Upper lobe of right lung (tissue), 1 donor: Measurements from ENCODE around the gene EFTUD2. TPM values are rescaled to one million over a fixed set of nuclear protein-coding genes. Genes with fewer than 3 reads are reported as not detected.
"Not testable (repeated sequence)": the region's sequence is repeated elsewhere in the genome, so short reads cannot be mapped to it uniquely, and the experiment has no call there.

Experiments
- ATAC-seq: fragments of 200-7000 bp; cut with Tn5 transposase; one replicate; pipeline ENCODE4 v1.9.1; 2020; ENCODE audit warnings: mild to moderate bottlenecking, moderate library complexity
- DNase-seq: peaks from one replicate; pipeline ENCODE4 v3.0.0-alpha.2; 2020
- H3K27ac ChIP-seq: fragments of 200-600 bp; one replicate; pipeline ENCODE4 v1.8.0; 2022
- H3K27me3 ChIP-seq: fragments of 200-600 bp; one replicate; pipeline ENCODE4 v1.8.0; 2022; ENCODE audit warnings: mild to moderate bottlenecking
- H3K36me3 ChIP-seq: fragments of 200-600 bp; one replicate; pipeline ENCODE4 v1.8.0; 2022
- H3K4me1 ChIP-seq: fragments of 200-600 bp; one replicate; pipeline ENCODE4 v1.8.0; 2022
- H3K4me3 ChIP-seq: fragments of 200-600 bp; one replicate; pipeline ENCODE4 v1.8.0; 2022; ENCODE audit warnings: mild to moderate bottlenecking
- H3K9me3 ChIP-seq: fragments of 200-600 bp; one replicate; pipeline ENCODE4 v1.8.0; 2022
- CTCF ChIP-seq: fragments of 200-600 bp; IDR thresholded peaks from one replicate; pipeline ENCODE4 v1.8.0; 2022; ENCODE audit warnings: antibody characterized with exemption
- intact Hi-C: fragments of 100-400 bp; cut with DNase I; formaldehyde crosslinking; loops from one replicate; pipeline ENCODE4 v1.11.0; 2022
- long read RNA-seq: library from polyadenylated mRNA; unstranded; transcript quantifications from one replicate; pipeline ENCODE4 v2.0.0, GENCODE V29; 2021
- total RNA-seq: library from RNA; stranded (reverse); fragmentation: NEBNext Ultra II Directional; extraction: Animal tissue kit (Norgen Biotek cat#: 25700); gene quantifications from one replicate; pipeline ENCODE4 v1.2.1, GENCODE V29; 2021
- donor health status: DM: no; HTN: yes; CAD: no; lungs with severe emphysema.

Gene EFTUD2
- 74.4 TPM for total RNA-seq
- long read RNA-seq, full-length matches to known transcripts = 134 of 168 reads
- long read RNA-seq, partial matches to known transcripts = 23 of 168 reads
- long read RNA-seq, other reads (novel, unspliced or antisense) = 11 of 168 reads

- peak; percentile 96 for ATAC-seq
- Histone ChIP-seq H3K4me1 (peaks cover 29% of the 10 kb centered on the region), H3K4me3 (peak within 1 kb of the TSS; percentile 90), H3K27me3 (no peaks in the 10 kb centered on the region), H3K27ac (peak within 1 kb of the TSS; percentile 99), H3K36me3 (peaks cover 14% of the 10 kb centered on the region), H3K9me3 (no peaks in the 10 kb centered on the region)
- intact Hi-C loops = no loop called here
- no peak for TF ChIP-seq CTCF
- DNase-seq = peak; percentile 96
Measured at GRCh38 chr17:44899074-44899782, at the start of gene EFTUD2. EFTUD2 (minus strand) TSS chr17:44899445; CDS start chr17:44894521, 4,924 bp downstream.

DNA sequence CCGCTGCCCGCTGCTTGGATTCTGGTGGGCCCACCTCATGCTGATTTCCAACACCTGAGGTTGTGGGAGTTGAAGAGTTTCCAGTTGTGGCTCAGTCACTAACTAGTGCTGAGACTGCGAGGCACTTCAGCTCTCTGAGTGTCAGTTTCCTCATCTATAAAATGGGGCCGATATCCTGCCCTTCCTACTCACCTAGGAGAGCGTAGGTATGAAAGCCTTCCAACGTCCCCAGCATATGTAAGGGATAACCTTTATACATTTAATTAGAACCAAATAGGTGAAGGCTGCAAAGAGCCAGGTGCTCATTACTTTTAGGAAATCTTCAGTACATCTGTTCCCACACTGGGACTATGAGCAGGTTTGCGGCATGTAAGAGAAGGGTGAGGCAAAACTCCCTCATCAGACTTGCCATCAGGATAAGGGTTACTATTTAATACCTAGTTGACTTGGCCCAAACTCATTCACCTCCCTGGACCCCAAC lies 49.1 kb upstream of the EFTUD2 start:
- H3K9me3 ChIP-seq = no peaks in the 10 kb centered on the region
- intact Hi-C loops = no loop called here

GRCh38 chr17:44947461-44948314 lies 48.4 kb upstream of the EFTUD2 start, which contains the start of gene KIF18B:
KIF18B (minus strand) TSS chr17:44947773; CDS start chr17:44936344, 11,429 bp downstream.
- DNase-seq (peak; percentile 91), ATAC-seq (peak; percentile 99)
- H3K36me3 ChIP-seq = no peaks in the 10 kb centered on the region
- H3K9me3 ChIP-seq = no peaks in the 10 kb centered on the region
- H3K4me1 ChIP-seq = peaks cover 7% of the 10 kb centered on the region
- peak within 1 kb of the TSS; percentile 72 for H3K27ac ChIP-seq
- no peak for TF ChIP-seq CTCF
- H3K27me3 ChIP-seq = no peaks in the 10 kb centered on the region
- intact Hi-C loops = no loop called here
- H3K4me3 ChIP-seq = peak within 1 kb of the TSS; percentile 71

More for the DNA sequence above, 49.1 kb upstream of the EFTUD2 start:
- no peak for TF ChIP-seq CTCF
- Histone ChIP-seq H3K27me3 (no peaks in the 10 kb centered on the region), H3K27ac (peak overlapping the region; percentile 72), H3K4me3 (peak overlapping the region; percentile 71), H3K4me1 (peaks cover 7% of the 10 kb centered on the region), H3K36me3 (no peaks in the 10 kb centered on the region)
- DNase-seq (no peak), ATAC-seq (no peak)

- H3K4me1 ChIP-seq, H3K4me3 ChIP-seq, intact Hi-C loops, H3K36me3 ChIP-seq, DNase-seq, H3K27me3 ChIP-seq, H3K27ac ChIP-seq, ATAC-seq, H3K9me3 ChIP-seq: not testable (repeated sequence)
Measured at GRCh38 chr17:44945652-44946051, 46.4 kb upstream of the EFTUD2 start.

DNA sequence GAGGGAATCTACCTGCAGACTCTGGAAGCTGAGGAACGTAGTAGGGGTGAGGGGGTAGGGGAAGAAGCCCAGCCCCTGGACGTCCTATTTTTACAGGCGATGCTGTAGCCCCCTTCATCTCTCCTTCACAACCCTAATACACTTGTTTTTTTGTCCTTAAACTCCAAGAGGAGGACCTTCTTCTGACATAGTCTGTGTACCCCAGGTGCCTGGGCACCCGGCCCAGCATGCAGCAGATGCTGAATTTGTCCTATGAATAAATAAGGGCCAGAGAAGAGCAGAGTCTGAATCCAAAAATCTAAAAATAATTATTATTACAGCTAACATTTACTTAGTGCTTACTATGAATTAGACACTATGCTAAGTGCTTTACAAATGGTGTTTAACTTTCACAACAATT lies 43.2 kb upstream of the EFTUD2 start:
- H3K36me3 ChIP-seq = no peaks in the 10 kb centered on the region
- intact Hi-C loops = no loop called here
- H3K27me3 ChIP-seq = no peaks in the 10 kb centered on the region
- no peak overlapping the region for H3K27ac ChIP-seq
- no peak overlapping the region for H3K4me3 ChIP-seq
- no peaks in the 10 kb centered on the region for H3K9me3 ChIP-seq
- peaks cover 6% of the 10 kb centered on the region for H3K4me1 ChIP-seq
- DNase-seq (no peak), ATAC-seq (no peak)
- no peak for TF ChIP-seq CTCF
